Measurements from ENCODE around the gene STX16.

STX16 gene

DNA sequence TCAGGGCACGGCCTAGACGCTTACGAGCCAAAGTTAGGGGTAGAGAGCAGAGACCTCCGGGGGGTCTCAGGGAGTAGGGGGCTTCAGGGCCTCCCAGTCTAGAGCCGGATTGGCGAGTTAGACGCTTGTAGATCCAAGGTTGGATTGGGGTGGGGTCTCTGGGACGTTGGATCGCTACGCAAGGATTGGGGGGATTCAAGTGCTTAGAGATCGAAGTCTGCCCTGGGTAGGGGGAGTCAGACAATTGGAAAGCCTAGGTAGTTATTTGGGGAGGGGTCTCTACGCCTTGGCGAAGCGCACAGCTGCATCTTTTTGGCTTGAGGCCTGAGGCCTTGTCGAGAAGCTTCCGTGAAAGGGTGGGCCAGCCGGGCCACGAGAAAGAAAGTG lies 469 bp downstream of the STX16 start:
- Histone ChIP-seq H3K4me3 (peak overlapping the region; percentile 91), H3K27ac (peak overlapping the region; percentile 88 to 93)
- TF ChIP-seq CTCF (IDR thresholded peaks at IDR 0.05), result no peak
- no peak for DNase-seq (ENCODE audit: low spot score)

DNA sequence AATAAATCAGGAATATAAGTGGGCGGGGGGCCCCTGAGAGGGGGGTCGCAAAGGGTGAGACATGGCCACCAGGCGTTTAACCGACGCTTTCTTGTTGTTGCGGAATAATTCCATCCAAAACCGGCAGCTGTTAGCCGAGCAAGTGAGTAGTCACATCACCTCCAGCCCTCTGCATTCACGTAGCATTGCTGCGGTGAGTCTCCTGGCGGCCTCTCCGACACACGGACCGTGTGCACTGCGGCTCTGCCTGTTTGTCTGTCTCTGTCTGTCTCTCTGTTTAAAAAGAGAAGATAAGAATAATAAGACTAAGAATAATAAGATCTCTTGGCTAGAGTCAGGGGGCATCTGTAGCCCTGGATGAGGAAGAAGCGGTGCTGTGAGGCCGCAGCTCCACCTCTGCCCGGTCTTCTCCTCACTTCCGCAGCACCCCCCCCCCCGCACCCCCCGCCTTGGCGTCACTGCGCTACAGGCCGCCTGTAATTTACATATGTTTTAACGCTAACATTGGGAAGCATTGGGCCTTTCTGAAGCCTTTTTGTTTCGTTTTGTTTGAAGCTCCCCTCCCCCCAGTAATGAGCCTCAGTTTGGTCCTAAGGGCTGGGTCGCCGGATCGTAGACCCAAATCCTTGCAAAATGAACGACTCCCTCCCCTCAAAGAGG lies 993 bp downstream of the STX16 start:
- no peak for TF ChIP-seq CTCF (IDR thresholded peaks at IDR 0.05)
- Histone ChIP-seq H3K27ac (peak overlapping the region; percentile 88 to 93), H3K4me3 (peak overlapping the region; percentile 91)
- DNase-seq (ENCODE audit: low spot score), result no peak

DNA sequence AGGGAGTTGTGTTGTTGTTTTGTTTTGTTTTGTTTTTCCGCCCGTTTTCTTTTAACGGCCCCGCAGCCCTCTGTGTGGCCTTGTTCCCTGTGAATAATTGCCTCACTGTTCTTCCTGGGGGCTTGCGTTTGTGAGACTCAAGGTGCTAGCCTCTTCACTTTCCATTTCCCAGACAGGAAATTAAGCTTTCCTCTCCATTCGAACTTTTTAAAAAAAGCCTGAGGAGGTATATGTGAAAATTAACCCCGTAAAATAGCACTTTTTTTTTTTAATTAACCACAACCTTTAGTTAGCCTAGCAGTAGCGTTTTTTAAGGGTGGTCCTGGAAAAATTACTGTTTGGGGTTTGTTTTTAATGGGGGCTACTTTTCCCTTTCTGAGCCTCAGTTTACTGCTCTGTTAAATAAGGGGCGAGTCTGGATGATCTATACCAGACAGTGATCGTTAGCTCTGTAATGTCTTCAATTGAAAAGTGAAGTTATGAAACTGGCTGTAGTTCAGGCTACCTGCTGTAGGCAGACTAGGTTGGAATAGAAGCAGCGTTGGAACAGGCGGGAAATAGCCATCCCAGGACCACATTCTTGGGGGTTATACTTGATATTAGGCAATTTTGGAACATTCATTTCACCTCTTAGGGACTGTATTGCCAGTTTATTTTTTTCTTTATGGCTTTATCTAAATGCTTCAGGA lies 1.7 kb downstream of the STX16 start:
- no peak for DNase-seq (ENCODE audit: low spot score)
- peak overlapping the region; percentile 88 to 93 for H3K27ac ChIP-seq

DNA sequence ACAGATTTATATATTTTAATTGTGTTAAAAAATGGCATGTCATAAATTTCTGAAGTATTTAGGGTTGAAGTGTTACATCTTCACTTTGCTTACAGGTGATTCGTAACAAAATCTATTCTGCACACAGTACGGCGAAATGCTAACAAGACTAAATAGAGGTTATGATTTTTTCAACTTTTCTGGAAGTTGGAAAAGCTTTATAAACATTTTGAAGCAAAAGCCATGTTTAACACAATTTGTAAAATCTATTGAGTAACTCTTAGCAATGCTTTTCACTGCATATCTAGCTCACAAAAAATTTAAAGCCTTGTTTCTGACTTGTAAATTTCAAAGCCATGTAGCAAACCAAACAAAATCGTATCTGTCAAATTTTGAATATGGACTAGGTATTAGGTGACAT lies 3.3 kb downstream of the STX16 start:
- no peak overlapping the region for H3K27ac ChIP-seq
- no peak for TF ChIP-seq CTCF (IDR thresholded peaks at IDR 0.05)
- no peak overlapping the region for H3K4me3 ChIP-seq
- no peak for DNase-seq (ENCODE audit: low spot score)

More for the DNA sequence above, 1.7 kb downstream of the STX16 start:
- peak overlapping the region; percentile 91 for H3K4me3 ChIP-seq
- no peak for TF ChIP-seq CTCF (IDR thresholded peaks at IDR 0.05)

GRCh38 chr20:58655328-58656107 lies 4.4 kb downstream of the STX16 start:
- Histone ChIP-seq H3K27ac (no peak overlapping the region), H3K4me3 (no peak overlapping the region)
- no peak for TF ChIP-seq CTCF (IDR thresholded peaks at IDR 0.05)
- no peak for DNase-seq (ENCODE audit: low spot score)

GRCh38 chr20:58656831-58657230 lies 5.7 kb downstream of the STX16 start:
- no peak overlapping the region for H3K27ac ChIP-seq

More at GRCh38 chr20:58656831-58657230, 5.7 kb downstream of the STX16 start:
- no peak for TF ChIP-seq CTCF (IDR thresholded peaks at IDR 0.05)
- no peak overlapping the region for H3K4me3 ChIP-seq
- DNase-seq (ENCODE audit: low spot score), result no peak

Measured in coronary artery (tissue), 2 donors.